Mucosa of rectum (tissue), 2 donors: ENCODE data around the gene SPEN.
"Not testable (repeated sequence)": the region's sequence is repeated elsewhere in the genome, so short reads cannot be mapped to it uniquely, and the experiment has no call there.

ENCODE experiments used
- H3K27ac ChIP-seq, 2 donors: one replicate each; pipeline ENCODE4 v1.7.0; 2013; ENCODE audit warnings: inconsistent platforms in 2 of 2, low read depth in 2 of 2, low read length in 2 of 2
- H3K27me3 ChIP-seq, 2 donors: one replicate each; pipeline ENCODE4 v1.7.0; 2013; ENCODE audit warnings: low read length in 2 of 2; ENCODE audit not compliant: control insufficient read depth in 2 of 2, insufficient read depth in 2 of 2
- H3K36me3 ChIP-seq, 2 donors: one replicate each; pipeline ENCODE4 v1.7.0; 2013; ENCODE audit warnings: low read length in 2 of 2; ENCODE audit not compliant: control insufficient read depth in 2 of 2, insufficient read depth in 2 of 2
- H3K4me1 ChIP-seq, 2 donors: one replicate each; pipeline ENCODE4 v1.7.0; 2013; ENCODE audit warnings: low read length in 2 of 2, mild to moderate bottlenecking in 1 of 2; ENCODE audit not compliant: control insufficient read depth in 2 of 2, insufficient read depth in 2 of 2
- H3K4me3 ChIP-seq, 2 donors: one replicate each; pipeline ENCODE4 v1.7.0; 2013; ENCODE audit warnings: low read length in 2 of 2
- H3K9ac ChIP-seq, 2 donors: one replicate each; pipeline ENCODE4 v1.7.0; 2013; ENCODE audit warnings: low read length in 2 of 2, low read depth in 1 of 2, mild to moderate bottlenecking in 1 of 2
- H3K9me3 ChIP-seq, 2 donors: one replicate each; pipeline ENCODE4 v1.7.0; 2013; ENCODE audit warnings: low read length in 2 of 2; ENCODE audit not compliant: control insufficient read depth in 2 of 2
- donor health status: healthy.
- donor health status: Normal muscosa, but diverticular disease.

Gene SPEN

GRCh38 chr1:15896841-15897610, 49.5 kb downstream of the SPEN start:
- H3K4me3 ChIP-seq, H3K27me3 ChIP-seq, H3K9ac ChIP-seq, H3K36me3 ChIP-seq, H3K9me3 ChIP-seq, H3K4me1 ChIP-seq, H3K27ac ChIP-seq: not testable (repeated sequence)

- Histone ChIP-seq H3K4me1 (no peaks in the 10 kb centered on the region), H3K9ac (no peak overlapping the region), H3K36me3 (no peaks in the 10 kb centered on the region), H3K4me3 (no peak overlapping the region), H3K27me3 (no peaks in the 10 kb centered on the region), H3K9me3 (no peaks in the 10 kb centered on the region), H3K27ac (no peak overlapping the region)
Observed at GRCh38 chr1:15899266-15899665, 51.8 kb downstream of the SPEN start.

- H3K27me3 ChIP-seq: no peaks in the 10 kb centered on the region
- H3K4me1 ChIP-seq: no peaks in the 10 kb centered on the region
- no peak overlapping the region for H3K4me3 ChIP-seq
- no peaks in the 10 kb centered on the region for H3K36me3 ChIP-seq
- no peaks in the 10 kb centered on the region for H3K9me3 ChIP-seq
- no peak overlapping the region for H3K27ac ChIP-seq
- no peak overlapping the region for H3K9ac ChIP-seq
Observed at GRCh38 chr1:15900662-15901279, 53.3 kb downstream of the SPEN start.

GRCh38 chr1:15902882-15903281, 55.4 kb downstream of the SPEN start:
- Histone ChIP-seq H3K4me3 (no peak overlapping the region), H3K36me3 (no peaks in the 10 kb centered on the region), H3K9me3 (no peaks in the 10 kb centered on the region), H3K27ac (no peak overlapping the region), H3K27me3 (no peaks in the 10 kb centered on the region), H3K4me1 (no peaks in the 10 kb centered on the region), H3K9ac (no peak overlapping the region)

DNA sequence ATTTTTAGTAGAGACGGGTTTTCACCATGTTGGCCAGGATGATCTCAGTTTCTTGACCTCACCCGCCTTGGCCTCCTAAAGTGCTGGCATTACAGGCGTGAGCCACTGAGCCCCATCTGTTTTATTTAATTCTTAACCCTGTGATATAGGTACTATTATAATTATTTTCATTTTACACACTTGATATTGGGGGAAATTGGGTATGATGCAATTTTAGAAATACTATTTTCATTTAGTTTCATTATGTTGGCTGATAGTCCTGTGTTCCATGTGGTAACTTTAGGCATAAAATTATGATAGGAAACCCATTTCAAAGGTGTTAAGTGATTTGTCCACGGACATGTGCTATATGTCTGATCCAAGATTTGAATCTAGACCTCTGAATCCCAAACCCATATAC, 61.1 kb downstream of the SPEN start:
- no peak overlapping the region for H3K4me3 ChIP-seq
- H3K9ac ChIP-seq: no peak overlapping the region
- no peaks in the 10 kb centered on the region for H3K4me1 ChIP-seq
- H3K36me3 ChIP-seq: peaks cover 18 to 26% of the 10 kb centered on the region in 2 donors
- H3K27me3 ChIP-seq: no peaks in the 10 kb centered on the region
- H3K9me3 ChIP-seq: no peaks in the 10 kb centered on the region
- no peak overlapping the region for H3K27ac ChIP-seq

DNA sequence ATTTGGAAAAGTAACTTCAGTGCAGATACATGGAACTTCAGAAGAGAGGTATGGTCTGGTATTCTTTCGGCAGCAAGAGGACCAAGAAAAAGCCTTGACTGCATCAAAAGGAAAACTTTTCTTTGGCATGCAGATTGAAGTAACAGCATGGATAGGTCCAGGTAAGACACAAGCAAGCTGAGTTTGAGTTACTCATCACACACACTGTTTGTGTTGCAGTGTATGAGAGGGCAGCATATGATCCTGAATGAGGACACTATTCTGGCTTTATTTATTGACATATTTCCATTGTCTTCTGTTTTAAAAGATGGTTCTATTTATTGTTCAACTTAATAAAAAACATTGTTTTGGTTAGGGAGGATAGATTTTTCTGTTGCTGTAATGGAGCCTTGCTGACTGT, 63.6 kb downstream of the SPEN start:
- H3K4me3 ChIP-seq: no peak overlapping the region
- no peak overlapping the region for H3K9ac ChIP-seq
- H3K27ac ChIP-seq: no peak overlapping the region
- H3K9me3 ChIP-seq: no peaks in the 10 kb centered on the region
- H3K4me1 ChIP-seq: no peaks in the 10 kb centered on the region
- no peaks in the 10 kb centered on the region for H3K27me3 ChIP-seq
- H3K36me3 ChIP-seq: peaks cover 21 to 26% of the 10 kb centered on the region in 2 donors

GRCh38 chr1:15911927-15912326, 64.4 kb downstream of the SPEN start:
- Histone ChIP-seq H3K36me3 (peaks cover 23 to 32% of the 10 kb centered on the region in 2 donors), H3K9me3 (no peaks in the 10 kb centered on the region), H3K27ac (no peak overlapping the region), H3K9ac (no peak overlapping the region), H3K4me1 (no peaks in the 10 kb centered on the region), H3K27me3 (no peaks in the 10 kb centered on the region), H3K4me3 (no peak overlapping the region)

- H3K9ac ChIP-seq, H3K4me3 ChIP-seq, H3K4me1 ChIP-seq, H3K27ac ChIP-seq, H3K27me3 ChIP-seq, H3K9me3 ChIP-seq: not testable (repeated sequence)
- H3K36me3 ChIP-seq: peaks cover 28 to 37% of the 10 kb centered on the region in 2 donors
Observed at GRCh38 chr1:15913607-15914006, 66.1 kb downstream of the SPEN start.

DNA sequence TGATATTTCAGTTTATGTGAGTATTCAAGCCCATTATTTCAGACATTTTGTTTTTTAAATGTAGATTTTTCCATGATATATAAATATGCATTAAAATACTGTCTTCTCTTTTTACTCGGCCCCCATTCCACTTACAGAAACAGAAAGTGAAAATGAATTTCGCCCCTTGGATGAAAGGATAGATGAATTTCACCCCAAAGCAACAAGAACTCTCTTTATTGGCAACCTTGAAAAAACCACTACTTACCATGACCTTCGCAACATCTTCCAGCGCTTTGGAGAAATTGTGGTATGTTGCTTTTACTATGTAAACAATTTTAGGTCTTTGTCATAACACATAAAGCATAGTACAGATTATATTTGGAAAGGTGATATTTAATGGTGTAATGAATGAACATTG, 68.5 kb downstream of the SPEN start:
- Histone ChIP-seq H3K36me3 (peaks cover 33 to 42% of the 10 kb centered on the region in 2 donors), H3K4me1 (no peaks in the 10 kb centered on the region), H3K27me3 (no peaks in the 10 kb centered on the region), H3K27ac (no peak overlapping the region), H3K9ac (no peak overlapping the region), H3K4me3 (no peak overlapping the region), H3K9me3 (no peaks in the 10 kb centered on the region)

GRCh38 chr1:15916417-15916816, 68.9 kb downstream of the SPEN start:
- Histone ChIP-seq H3K4me3 (no peak overlapping the region), H3K36me3 (peaks cover 33 to 42% of the 10 kb centered on the region in 2 donors), H3K27me3 (no peaks in the 10 kb centered on the region), H3K9ac (no peak overlapping the region), H3K9me3 (no peaks in the 10 kb centered on the region), H3K4me1 (no peaks in the 10 kb centered on the region), H3K27ac (no peak overlapping the region)
